HG02870 (cell line): ENCODE results near the gene ADGRB3.

Experiments used
- ATAC-seq: cut with Tn5 transposase; IDR thresholded peaks from one replicate; pipeline ENCODE4 v1.9.1; 2021; ENCODE audit warnings: mild to moderate bottlenecking, moderate library complexity; ENCODE audit not compliant: unreplicated experiment

ADGRB3 gene

GRCh38 chr6:68695838-68696237 lies 60.8 kb downstream of the ADGRB3 start:
- ATAC-seq, result no peak

GRCh38 chr6:68697394-68697793 lies 62.3 kb downstream of the ADGRB3 start:
- ATAC-seq, result no peak

GRCh38 chr6:68701159-68701558 lies 66.1 kb downstream of the ADGRB3 start:
- no peak for ATAC-seq

DNA sequence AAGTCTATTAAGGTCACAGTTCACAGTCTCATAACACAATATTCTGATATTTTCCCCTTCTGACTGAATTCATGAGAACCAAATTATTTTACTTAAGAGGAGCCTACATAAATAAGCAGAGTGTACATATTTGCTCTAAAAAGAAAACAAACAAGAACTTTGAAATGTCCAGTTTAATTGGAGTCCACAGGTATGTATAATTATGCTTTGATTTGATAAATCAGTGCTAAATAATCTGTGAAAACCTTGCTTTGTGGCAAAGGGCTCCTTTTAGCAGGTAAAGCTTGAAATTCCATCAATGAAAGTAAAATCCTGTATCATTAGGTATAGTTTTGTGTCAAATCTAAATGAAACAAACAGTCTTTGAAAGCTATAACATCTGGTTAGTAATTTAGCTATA lies 69.4 kb downstream of the ADGRB3 start:
- no peak for ATAC-seq

- no peak for ATAC-seq
Measured at GRCh38 chr6:68709091-68709490, 74.0 kb downstream of the ADGRB3 start.

DNA sequence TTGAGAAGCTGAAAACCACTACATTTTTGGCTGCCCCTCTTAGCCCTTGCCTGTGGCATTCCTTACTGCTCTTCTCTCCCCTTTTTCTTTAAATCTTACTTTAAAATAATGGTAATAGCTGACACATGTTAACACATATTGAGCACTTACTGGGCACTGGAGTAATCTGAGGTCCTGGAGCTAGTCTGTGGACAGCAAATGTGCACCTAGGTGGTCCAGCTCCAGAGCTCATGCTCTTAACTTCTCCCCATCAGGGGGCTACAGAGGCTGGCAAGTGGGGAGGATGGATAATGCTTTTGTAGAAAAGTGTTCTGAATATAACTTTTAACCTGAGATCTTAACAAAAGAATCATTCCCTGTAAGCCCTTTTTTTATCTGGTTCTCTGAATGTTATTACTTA lies 74.8 kb downstream of the ADGRB3 start:
- ATAC-seq, result no peak

DNA sequence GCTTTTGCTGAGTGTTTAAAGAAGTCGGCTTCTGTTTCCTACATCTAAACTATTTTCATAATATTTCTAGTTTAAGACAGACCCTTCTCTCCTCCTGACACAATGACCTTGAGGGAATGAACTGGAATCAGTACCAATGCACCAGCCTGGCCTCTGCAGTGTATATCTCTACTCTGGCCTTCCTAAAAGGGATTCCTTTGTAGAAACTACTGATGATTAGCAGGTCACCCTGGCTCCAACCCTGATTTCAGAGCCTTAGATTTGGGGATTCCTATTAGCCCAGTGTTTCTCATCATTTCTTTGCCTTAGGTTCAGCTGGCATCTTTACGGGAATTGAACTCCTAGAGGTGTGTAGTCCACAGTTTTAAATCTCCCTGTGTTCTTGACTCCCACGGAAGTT lies 75.4 kb downstream of the ADGRB3 start:
- ATAC-seq, result no peak

DNA sequence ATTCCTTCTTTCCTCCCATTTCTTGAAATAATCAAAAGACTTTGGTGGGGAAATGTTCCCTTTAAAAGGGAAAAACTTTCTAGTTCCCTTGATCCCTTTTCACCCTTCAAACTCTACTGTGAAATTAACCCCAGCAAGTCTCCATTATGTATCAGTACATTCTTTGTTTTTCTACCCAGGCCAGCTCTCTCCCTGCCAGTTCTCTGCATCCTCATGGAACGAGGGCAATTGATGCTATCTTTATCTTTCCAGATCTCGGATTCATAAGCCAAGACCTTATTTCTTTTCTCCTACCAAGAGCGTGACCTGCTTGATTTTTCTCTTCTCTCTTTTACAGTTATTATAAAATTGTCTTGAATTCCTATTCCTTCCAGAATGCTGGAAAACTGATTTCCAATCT lies 75.8 kb downstream of the ADGRB3 start:
- no peak for ATAC-seq

GRCh38 chr6:68711386-68712000 lies 76.4 kb downstream of the ADGRB3 start:
- ATAC-seq, result no peak

DNA sequence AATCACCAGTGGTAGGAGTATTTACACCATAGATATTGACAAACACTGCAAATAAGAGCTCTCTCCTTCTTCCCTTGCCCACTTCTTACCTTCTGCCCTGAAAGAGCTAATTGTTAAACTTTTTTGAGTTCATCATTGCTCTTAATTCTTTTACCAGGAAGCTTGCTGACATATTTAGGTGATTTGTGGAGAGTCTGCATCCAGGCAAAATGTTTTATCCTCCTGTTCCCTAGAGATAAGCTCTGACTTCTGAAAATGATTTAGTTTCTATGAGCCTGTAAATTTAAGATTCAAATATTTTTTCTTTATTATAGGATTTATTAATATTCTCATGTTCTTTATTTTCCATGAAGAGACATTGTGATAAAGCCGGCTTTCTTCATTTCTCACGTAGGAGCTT lies 81.5 kb downstream of the ADGRB3 start:
- ATAC-seq, result no peak

GRCh38 chr6:68718385-68719073 lies 83.4 kb downstream of the ADGRB3 start:
- no peak for ATAC-seq

DNA sequence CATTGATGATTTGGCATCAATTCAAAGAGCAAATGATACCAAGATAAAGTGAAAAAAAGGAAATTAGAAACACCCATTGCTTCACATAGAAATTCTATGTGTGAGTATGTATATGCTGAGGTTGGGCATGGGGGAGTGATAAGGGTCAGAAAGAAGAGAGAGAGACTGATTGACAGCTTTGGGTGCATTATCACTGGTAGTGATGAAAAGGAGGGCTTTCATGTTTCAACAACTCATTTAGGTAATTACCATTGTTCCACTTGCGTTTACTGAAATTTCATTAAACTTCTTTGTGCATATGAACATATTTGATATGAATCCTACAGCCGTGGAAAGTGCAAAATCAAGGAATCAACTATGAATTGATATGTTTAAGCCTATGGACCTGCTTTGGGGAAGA lies 84.7 kb downstream of the ADGRB3 start:
- no peak for ATAC-seq

DNA sequence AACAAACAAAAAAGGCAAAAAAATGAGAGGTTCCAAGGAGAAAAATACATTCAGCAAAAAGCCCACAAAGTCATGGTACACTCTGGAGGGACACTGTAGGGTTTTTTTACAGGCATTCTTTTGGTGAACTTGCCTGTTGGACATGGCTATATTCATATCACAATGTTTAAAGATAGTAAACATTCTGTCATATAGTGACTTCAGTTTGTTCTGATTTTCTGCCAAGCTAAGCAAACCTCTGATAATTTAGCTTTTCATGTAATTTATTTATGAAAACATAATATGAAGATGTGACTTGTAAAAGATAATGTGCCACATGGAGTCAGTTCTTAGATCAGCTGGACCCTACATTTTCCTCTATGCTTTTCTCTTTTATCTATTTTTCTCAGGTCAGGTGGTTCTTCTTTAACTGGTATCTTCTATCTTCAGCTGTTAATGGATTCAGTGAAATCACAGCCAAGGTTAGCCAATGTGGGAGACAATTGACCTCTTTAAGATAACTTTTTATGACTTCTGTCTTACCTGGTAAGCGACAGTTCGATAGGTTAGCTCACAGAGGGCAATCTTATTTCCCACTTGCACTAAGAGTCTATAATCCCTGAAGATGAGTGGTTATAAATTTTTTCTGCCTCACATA lies 87.9 kb downstream of the ADGRB3 start:
- ATAC-seq, result no peak

DNA sequence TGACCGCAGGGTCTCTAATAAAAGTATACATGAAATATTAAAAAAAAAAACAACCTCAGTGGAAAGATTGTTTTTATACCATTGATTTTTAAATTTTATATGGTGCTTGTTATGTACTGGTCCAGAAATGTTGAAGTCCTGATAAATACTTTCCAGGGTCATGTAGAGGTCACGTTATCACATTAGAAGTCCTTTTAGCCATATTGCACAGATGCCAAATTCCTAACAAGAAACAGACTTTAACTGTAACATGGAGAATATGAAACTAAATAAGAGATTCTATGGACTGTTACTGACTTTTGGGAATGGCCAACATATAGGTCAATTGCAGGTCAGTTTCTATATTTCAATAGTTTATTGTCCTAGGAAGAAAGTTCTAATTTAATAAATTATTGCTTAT lies 89.0 kb downstream of the ADGRB3 start:
- ATAC-seq, result no peak

GRCh38 chr6:68726337-68726736 lies 91.3 kb downstream of the ADGRB3 start:
- ATAC-seq, result no peak

DNA sequence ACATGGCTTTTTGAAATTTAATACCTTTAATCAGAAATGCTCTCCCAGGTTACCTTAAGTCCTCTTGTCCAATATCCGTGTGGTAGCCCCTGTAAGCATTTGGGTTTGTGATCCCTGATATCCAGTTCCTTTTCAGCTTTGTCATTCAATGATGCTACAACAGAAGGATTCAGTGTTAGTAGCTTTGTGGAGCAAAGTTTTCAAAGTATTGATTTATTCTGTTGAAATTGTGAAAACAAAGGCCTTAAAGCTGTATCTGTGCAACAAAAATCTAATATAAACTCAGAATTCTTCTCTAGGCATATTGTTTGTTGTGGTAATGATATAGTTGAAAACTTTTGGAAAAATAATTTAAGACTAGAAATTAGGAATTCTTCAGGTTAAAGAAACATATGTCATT lies 91.9 kb downstream of the ADGRB3 start:
- ATAC-seq, result no peak

GRCh38 chr6:68727699-68728098 lies 92.6 kb downstream of the ADGRB3 start:
- no peak for ATAC-seq

DNA sequence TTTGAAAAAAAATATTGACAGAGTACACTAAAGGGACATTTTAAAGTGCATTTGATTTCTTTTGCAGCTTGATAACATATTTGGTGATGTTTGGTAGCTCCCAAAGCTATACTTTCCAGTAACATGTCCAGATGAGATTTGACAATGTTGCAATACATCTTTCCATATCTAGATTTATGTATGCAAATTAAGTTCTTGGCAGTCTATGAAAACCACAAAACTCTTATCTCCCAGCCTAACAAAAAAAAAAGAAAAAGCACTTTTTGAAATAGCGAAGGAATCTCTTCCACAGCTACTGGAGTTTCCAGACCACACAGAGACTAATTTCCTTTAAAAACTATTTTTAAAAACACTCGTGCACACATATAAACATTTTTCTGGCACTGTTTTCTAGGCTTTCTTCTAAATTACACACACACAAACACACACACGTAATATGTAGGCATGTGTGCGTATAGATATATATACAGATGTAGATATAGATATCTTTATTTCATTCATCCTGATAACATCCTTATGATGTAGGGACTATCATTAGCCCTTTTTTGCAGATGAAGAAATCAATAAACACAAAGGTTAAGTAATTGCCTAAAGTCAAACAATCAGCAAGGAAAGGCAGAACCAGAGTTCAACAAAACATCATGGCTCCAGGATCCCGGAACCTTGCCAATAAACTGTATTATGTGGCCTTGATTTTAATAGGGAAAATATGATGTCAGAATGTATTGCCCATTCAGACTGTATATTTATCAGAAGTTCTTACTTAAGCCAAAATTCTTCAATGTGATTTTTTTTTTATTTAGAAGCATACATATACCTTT lies 93.3 kb downstream of the ADGRB3 start:
- ATAC-seq, result no peak

DNA sequence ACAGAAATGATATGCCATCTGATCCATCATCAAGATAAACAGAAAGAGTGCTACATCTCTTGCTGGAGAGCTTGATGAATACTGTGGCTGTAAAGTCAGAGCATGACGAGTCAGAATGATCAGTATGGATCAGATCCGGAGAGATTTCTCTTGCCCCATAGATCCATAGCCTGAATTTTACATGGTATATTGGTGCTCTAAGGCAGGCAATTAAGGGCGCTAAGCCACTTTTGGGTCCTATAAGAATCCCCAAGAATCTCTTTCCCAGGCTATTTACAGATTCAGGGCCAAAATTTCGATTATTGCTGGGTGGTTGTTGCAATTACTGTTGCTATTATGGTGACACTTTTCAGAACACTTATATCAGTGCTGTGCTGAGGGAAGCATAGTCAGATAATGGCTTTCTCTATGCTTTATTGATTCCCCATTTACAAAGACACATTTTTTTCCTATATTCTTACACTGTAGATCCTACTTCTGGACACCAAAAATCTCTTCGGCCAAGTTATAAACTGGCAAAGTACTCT lies 94.4 kb downstream of the ADGRB3 start:
- ATAC-seq, result no peak

DNA sequence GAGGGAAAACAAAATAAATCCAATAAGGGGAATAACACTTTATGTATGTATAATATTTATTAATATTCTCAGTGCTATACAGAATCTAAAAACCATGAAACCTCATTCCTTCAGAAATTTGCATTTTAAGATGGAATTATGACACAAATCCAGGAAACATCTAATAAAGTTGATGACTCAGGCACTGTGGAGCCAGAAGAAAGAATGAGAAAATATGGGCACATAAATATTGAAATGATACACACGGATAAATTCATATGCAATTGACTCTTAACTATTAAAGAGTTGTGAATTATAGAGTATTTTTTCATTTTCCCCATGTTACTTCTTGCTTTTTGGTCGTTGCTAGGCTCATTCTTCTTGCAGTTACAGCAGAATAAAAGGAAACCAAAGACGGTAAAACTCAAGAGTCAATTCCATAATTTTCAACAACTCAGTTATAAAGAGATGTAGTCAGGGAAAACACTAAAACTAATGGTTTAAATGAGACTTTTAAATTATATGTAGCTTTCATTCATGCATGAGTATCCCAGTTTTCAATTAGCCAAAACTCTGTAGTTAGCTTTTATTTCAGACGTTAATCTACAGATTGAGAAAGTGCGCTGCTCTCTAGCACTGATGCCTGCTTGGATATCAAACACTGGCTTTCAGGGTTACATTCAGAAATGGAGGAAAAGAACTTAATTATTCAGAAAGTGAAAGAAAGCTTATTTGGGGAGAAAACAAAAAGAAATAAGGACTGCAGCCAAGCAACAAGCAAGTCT lies 95.4 kb downstream of the ADGRB3 start:
- no peak for ATAC-seq

DNA sequence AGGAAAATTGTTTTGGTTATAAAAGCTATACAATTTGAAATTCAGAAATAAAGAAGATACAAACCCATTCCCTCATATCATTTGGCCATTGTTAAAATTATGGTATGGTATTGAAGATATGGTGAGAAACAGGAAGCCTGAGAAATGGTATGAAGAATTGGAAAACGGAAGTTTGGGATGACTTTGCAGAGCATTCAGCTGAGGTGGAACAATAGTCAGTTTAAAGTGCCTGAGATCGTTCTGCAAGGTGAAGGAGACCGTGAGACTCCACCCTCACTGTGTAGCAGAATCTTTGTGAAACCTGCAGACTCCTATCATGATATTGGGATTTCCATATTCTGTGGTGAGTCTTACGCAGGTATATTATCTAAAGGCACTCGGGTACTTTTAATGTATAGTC lies 97.3 kb downstream of the ADGRB3 start:
- ATAC-seq, result no peak
